CD4-positive, alpha-beta T cell treated with Interleukin-10 for 1 hour (primary cell): ENCODE measurements around the gene PAFAH1B2.

Experiments
- DNase-seq: peaks from one replicate; pipeline ENCODE4 v3.0.0-alpha.2; 2020

The PAFAH1B2 gene

GRCh38 chr11:117225553-117226170 is 81.6 kb downstream of the PAFAH1B2 start:
- DNase-seq: no peak
